ENCODE data around the gene KLK4.
A peak's percentile ranks its signal among the peaks of the same experiment; 100 is the strongest.
"Not testable (repeated sequence)": the region's sequence is repeated elsewhere in the genome, so short reads cannot be mapped to it uniquely, and the experiment has no call there.

The KLK4 gene

DNA sequence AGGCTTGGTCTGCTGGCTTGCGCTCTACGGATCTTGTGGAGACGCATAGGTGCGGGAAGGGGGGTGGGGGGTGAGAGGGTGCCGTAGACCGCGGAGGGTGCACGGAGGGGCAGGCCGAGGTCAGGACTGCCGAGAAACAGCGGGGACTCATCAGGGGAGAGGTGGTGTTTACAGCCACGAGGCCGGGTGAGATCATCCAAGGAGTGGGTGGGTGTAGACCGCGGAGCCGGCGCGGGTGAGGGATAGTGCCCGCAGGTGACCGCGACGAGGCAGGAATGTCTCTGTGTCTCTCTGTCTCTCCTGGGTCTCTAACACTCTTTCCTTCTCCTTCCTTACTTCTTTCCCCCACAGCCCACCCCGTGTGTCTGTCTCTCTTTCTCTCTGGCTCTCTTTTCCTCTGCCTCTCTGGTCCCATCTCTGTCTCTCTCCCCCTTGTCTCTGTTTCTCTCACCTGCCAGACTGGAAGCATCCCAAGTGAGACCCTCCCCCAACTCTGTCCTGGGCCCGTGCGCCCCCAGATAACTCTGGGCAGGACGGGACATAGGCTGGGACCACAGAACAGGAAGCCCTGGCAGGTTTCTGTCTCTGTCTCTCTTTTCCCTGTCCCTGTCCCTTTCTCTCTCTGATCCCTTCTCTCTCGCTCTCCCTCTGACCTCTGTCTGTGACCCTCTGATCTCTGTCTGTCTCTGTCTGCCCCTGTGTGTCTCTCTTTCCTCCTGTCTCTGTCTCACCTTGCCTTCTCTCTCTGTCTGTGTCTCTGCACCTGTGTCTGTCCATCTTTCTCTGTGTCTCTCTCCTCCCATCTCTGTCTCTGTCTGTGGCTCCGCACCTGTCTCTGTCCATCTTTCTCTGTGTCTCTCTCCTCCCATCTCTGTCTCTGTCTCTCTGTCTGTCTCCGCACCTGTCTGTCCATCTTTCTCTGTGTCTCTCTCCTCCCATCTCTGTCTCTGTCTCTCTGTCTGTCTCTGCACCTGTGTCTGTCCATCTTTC is 1.8 kb upstream of the KLK4 start:
- DNase-seq = no peak

DNA sequence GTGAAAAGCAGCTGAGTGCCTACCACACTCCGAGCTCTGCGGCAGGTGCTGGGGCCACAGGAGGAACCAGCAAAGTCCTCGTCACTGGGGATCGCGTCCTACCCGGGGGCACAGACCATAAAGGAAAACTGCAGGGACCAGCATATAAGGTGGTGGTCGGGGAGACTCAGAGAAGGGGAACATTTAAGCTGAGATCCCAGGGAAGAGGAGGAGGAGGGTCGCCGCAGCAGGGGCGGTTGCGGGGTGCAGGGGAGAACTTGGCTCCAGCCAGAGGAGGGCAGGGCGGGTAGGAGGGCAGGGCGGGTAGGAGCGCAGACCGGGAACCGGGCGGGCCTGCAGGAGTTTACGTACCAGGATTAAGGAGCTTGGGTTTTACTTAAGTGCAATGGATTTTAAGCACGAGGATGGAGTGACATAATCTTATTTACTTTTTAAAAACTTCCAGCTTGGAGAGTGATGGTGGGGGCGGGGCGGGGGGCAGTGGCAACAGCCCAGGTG is 956 bp upstream of the KLK4 start:
- no peak for DNase-seq

DNA sequence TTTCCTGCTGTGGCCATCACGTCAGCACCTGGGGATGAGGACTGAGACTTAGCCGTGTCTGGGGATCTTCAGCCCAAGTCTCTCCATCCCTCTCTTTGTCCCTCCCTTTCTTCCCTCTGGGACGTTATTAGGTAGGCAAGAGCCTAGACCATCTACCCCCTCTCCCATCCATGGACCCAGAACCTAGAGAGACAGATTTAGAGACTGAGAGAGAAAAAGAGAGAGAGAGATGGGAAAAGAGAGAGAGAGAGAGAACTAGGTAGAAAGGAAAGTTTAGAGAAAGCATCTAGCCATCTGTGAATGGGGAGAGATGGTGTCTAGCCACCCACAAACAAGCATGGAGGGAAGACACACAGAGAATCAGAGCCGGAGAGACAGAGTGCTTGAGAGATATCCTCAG is 473 bp downstream of the KLK4 start:
- no peak for DNase-seq

DNA sequence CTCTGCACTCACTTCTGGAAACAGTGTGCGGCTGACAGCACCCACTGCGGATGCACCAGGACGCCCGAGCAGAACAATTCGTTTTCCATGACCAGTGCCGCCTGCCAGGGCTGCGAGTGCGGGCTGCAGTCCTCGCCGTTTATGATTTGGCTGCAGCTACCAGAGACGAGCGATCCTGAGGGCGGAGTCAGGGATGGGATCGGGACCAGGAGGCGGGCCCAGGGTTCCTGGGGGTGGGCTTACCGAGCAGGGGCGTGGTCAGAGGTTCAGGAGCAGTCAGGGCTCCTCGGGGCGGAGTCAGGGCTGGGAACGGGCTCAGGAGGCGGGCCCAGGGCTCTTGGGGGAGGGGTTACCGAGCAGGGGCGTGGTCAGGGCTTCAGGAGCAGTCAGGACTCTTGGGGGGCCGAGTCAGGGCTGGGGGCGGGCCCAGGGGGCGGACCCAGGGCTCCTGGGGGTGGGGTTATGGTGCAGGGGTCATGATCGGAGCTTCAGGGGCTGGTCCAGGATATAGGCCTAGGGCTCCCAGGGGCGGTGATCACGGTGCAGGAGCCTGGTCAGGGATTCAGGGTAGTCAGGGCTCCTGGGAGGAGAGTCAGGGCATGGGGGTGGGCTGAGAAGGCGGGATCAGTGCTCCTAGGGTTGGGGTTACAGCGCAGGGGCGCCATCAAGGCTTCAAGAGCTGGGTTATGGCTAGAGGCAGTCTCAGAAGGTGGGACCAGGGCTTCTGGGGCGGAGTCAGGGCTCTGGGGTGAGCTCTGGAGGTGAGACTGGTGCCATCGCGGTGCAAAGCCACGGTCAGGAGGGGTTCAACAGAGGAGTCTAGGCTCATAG is 1.7 kb downstream of the KLK4 start:
- peak; percentile 61 for DNase-seq

DNA sequence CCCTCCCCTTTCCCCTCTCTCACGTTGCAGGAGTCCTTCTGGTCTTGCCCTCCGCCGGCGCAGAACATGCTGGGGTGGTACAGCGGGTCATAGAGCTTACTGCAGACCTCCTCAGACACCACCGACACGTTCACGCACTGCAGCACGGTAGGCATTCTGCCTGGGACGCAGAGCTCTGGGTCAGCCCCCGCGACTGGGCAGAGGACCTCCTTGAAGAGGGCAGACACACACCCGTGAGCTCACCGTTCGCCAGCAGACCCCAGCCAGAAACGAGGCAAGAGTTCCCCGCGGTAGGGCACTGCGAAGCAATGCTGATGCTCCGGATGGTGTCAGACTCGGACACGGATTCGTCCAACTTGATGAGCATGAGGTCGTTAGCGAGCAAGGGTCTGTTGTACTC is 2.9 kb downstream of the KLK4 start:
- DNase-seq = no peak

DNA sequence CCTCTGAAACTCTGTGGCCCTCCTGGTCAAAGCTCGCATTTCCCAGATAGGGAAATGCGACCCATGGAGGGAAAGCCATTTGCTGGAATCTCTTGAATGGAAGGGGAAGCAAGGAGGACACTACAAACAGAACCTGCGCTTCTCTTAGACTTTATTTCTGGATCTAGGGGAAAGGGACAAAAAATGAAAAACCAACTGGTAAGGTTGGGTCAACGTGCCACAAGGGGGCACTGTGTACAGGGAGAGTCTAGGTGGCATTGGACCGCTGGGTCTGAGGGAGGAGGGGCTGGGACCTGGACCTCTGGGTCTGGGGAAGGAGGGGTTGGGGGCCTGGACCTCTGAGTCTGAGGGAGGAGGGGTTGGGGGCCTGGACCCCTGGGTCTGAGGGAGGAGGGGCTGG is 5.0 kb downstream of the KLK4 start:
- DNase-seq = no peak

DNA sequence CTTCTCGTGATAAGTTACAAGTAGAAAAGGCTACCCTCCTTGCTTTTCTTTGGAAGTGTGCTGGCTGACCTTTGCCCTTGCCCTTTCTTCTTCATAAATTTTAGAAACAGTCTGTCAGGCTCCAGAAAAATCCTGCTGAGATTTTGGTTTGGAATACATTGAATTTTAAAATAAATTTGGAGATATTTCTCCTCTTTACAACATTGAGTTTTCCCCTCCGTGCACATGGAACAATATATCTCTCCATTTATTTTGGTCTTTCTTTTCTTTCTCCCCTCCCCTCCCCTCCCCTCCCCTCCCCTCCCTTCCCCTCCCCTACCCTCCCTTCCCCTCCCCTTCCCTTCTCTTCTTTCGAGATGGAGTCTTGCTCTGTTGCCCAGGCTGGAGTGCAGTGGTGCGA is 8.6 kb downstream of the KLK4 start:
- no peak for DNase-seq

DNA sequence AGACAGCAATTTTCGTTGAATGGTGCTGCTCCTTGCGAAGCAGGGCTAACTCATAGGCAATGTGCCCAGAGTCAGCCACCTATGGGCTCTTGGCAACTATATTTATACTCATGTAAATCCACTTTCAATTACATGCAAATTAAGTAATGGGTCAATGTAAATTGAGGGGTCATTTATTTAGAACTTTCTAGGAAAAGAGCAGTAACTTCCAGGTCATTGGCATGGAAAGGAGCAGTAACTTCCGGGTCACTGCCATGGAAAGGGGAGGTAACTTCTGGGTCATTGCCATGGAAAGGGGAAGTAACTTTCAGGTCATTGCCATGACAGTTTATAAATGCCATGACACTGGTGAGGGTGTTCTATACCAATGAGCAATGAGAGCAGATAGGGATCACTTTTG is 11.6 kb downstream of the KLK4 start:
- no peak for DNase-seq

DNA sequence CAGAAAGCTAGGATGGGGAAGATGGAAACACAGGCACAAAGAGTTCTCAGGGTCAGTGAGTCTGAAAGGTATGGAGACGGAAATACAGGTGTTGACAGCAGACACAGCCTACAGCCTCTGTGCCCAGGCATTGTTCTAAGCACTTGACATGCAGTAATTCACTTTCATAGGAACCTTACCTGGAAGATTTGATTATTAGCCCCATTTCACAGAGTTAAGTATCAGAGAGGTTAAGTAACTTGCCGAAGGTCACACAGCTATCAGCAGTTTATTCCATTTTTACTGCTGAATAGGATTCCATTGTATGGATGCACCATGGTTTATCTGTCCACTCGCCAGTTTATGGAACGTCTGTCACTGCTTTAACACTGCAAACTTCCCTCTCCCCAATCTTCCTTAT is 13.2 kb downstream of the KLK4 start:
- DNase-seq = no peak

DNA sequence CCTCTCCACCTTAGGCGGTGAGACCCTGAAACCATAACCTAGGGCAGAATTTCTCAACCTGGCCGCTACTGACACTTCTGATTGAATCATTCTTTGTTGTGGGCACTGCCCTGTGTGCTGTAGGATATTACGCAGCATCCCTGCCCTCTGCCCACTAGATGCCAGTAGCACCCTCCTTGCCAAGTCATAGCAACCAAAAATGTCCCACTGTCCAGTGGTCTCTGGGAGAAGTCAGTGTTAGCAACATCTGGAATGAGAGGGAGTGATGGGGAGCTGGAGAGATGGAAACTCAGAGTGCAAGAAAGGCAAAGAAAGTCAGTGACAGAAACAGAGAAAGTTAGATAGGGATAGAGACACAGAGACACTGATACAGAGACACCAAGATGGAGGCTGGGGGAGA is 13.6 kb downstream of the KLK4 start:
- no peak for DNase-seq

DNA sequence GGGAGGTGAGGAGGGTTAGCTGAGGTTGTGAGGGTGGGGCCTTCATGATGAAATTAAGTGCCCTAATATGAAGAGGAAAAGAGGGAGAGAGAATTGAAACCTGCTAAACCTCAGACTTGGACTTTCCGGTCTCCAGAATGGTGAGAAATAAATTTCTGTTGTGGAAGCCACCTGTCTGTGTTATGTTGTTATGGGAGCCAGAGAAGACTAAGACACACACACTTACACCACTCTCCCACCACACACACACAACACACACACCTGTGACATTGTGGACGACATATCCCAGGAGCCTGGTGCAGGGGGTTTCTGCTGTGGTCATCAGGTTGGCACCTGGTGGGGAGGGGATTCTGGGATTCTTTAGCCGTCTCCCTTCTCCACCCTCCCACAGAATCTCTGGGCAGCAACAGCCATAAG is 14.0 kb downstream of the KLK4 start:
- DNase-seq = no peak

DNA sequence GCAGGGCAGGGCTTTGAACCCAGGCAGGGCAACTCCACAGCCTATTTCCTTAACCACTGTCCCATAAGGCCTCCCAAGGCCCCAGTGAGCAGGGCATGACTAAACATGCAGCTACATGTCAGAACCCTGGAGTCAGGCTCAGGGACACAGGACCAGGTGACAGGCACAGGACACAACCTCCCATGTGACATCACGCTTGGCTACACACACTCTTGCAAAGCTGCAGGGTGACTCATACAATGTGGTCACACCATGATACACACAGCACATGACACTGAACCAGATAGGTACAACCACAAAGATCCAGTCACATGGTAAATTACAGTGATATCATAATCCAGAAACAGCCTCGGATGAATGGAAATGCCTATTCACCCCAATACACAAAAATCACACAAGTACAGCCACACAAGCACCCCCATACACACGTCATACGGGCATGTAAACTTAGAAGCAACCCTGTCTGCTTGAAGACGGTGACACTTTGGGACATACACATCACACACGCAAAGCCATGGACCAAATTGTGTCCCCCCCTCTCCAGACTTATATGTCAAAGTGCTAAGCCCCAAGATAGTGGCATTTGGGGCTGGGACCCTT is 14.5 kb downstream of the KLK4 start:
- no peak for DNase-seq

DNA sequence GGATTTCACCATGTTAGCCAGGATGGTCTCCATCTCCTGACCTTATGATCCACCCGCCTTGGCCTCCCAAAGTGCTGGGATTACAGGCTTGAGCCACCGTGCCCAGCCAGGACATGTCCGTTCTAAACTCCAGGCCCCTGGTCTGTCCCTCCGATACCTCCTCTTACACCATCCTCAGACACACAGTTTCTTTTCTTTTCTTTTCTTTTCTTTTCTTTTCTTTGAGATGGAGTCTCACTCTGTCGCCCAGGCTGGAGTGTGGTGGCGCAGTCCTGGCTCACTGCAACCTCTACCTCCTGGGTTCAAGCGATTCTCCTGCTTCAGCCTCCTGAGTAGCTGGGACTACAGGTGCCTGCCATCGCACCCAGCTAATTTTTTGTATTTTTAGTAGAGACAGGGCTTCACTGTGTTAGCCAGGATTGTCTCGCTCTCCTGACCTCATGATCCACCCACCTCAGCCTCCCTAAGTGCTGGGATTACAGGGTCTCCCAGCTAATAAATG is 15.1 kb downstream of the KLK4 start:
- not testable (repeated sequence) for DNase-seq

DNA sequence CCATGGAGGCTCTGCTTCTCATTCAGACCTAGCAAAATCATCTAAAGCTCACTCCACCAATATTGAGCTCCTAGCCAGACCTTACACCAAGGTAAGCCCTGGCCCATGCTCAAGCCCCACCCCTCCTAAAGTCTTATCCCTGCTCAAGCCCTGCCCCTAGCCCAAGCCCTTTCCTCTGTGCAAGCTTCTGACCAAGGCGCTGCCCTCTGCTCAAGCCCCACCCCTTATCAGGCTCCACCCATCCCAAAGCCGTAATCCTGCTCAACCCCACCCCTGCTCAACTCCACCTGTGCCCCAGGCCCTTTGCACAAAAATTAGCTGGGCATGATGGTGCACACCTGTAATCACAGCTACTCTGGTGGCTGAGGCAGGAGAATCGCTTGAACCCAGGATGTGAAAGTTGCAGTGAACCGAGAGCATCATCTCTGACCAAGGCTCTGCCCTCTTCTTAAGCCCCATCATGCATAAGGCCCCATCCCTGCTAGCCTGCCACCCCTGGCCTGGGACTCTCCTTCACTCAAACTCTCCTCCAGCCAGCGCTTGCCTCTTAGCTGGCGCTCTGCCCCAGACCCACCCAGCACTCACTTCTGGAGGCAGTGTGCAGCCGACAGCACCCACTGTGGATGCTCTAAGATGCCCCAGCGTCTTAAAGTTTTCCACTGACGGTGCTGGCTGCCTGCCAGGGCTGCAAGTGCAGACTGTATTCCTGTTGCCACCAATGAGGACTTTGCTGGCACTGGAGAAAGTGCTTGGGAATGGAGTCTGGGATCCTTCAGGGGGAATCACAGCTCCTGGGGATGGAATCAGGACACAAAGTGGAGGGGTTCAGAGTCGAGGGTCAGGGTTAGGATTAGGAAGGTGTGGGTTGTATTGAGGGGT is 16.5 kb downstream of the KLK4 start:
- no peak for DNase-seq

DNA sequence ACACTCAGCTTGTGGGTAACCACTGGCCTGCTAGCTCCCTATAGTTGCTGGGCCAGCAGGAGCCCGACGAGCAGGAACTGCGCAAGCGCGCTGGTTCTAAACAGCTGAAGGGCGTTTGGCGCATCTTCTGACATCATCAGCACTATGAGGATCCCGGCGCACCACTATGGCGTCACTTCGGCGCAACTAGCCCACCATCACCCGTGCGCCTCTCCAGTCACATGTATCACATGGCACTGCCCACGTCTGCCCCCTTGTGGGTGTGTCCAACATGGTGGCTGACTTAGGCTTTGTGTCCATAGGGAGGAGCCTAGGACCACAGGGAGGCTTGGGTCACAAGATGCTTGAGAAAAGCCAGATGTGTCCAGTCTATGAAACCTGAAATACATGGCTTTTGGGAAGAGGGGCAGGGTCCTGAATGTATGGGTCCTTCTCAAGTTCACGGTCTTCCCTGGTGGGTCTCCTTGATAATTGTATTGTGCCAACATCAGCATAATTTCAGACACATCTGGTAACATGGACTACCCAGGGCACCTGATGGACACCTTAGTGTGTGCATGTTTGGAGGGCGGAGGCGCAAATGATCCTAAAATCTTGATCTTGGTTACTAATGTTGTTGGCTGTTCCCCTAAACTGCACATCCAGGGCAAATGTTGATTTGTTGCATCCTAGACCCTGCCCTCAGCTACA is 18.0 kb downstream of the KLK4 start:
- no peak for DNase-seq

DNA sequence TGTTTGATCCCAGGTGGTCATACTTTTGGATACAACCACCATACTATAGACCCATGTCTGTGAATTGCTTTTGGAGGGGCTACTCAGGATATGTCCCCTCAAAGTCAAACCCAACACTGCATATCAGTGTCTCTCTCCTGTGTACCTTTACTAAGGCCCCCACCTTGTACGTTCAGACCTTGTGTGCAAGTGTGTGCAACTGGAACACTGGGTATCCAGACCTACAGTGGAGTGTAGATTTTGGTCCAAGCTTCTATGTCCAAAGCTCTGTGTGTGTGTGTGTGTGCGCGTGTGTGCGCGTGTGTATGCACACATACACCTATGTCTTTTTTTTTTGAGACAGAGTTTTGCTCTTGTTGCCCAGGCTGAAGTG is 20.0 kb downstream of the KLK4 start:
- no peak for DNase-seq

DNA sequence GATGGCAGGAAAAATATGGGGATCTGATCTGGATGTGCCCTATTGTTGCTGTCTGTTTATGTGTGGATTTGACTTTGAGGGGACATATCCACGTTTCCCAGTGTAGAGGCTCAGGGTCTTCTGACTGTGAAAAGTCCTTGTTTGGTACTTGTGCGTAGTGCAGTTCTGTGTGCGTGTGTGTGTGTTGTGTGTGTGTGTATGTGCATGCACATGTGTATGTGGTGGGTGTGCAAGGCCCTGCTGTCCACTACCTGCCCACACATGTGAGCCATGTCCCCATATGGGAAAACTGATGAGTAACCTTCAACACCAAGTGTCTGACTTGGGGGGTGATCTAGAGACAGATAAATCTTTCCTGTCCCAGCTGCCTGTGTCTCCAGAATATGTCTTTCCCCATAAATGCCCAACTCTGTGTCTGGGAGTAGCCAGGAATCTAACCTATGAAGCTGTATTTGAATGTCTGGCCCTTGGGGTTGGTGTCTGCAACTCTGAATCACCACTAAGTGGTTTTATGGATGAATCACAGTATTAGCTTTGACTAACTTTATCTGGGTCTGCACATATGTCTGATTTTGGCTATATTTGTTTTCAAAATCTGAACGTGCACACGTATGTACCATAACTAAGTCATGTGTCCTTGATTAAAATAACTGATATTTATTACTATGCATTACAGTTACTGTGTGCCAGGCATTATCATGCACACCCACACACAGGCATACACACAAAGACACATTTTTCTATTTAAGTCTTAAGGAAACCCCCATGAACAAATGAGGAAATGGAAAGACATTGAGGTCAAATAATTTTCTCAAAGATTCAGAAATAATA is 20.6 kb downstream of the KLK4 start:
- no peak for DNase-seq

DNA sequence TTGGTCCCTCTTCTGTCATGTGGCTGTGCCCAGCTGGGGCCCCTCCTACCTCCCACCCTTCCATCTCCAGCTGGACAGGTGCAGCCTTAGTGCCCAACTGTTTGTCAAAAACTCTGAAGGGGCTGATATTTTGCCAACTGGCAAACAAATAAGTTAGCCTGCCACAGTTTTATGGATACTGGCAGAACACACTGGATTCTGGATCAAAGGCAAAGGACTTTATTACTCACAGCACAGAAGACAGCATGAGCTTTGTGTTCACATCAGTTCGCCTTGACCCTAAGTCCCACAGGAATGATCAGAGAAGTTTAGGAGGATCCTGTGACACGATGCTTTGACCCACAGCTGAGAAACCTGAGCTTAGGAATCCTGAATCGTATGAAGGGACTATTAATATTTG is 21.6 kb downstream of the KLK4 start:
- DNase-seq = no peak

DNA sequence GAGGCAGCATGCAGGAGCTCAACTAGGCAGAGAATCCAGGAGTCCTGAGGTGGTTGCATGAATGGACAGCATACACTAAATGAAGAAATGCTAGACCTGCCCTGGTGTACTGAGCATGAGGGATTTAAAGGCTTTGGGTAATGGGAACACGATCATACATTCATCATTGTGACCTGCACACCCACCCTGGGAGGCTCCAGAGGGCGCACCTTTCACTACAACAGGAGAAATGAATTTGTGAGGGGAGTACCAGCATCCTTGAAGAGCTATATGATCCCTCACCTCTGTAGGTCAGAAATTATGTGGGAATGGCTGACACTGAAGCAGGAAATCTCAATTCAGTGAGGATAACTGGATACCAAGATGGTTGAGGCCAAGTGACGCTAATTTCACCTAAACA is 29.0 kb downstream of the KLK4 start:
- no peak for DNase-seq

DNA sequence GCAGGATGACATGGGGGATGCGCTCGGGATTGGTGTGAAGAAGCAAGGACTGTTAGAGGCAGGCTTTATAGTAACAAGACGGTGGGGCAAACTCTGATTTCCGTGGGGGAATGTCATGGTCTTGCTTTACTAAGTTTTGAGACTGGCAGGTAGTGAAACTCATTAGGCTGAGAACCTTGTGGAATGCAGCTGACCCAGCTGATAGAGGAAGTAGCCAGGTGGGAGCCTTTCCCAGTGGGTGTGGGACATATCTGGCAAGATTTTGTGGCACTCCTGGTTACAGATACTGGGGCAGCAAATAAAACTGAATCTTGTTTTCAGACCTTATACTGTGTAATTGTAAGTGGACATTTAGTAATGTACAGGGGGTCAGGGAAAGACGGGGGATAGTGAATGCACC is 31.0 kb downstream of the KLK4 start:
- no peak for DNase-seq

DNA sequence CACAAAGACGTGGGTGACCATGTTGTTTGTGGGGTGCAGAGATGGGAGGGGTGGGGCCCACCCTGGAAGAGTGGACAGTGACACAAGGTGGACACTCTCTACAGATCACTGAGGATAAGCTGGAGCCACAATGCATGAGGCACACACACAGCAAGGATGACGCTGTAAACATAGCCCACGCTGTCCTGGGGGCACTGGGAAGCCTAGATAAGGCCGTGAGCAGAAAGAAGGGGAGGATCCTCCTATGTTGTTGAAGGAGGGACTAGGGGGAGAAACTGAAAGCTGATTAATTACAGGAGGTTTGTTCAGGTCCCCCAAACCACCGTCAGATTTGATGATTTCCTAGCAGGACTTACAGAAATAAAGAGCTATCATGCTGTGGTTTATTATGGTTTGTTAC is 32.3 kb downstream of the KLK4 start:
- DNase-seq = no peak

All from femur (tissue), 1 donor.